Endothelial cell (in vitro differentiated cells): ENCODE data around the gene MAT2A. TPM values are rescaled to one million over a fixed set of nuclear protein-coding genes. Genes with fewer than 3 reads are reported as not detected.
"Not testable (repeated sequence)": the region's sequence is repeated elsewhere in the genome, so short reads cannot be mapped to it uniquely, and the experiment has no call there.

Source experiments
- DNase-seq: peaks from one replicate; pipeline ENCODE4 v3.0.0; 2021; ENCODE audit warnings: low spot score
- H3K27ac Mint-ChIP-seq: one replicate; pipeline ENCODE4 v1.8.0; 2021; ENCODE audit warnings: mixed read lengths, inconsistent platforms; ENCODE audit not compliant: unreplicated experiment
- H3K27me3 Mint-ChIP-seq: one replicate; pipeline ENCODE4 v1.8.0; 2021; ENCODE audit warnings: mild to moderate bottlenecking, moderate library complexity, mixed read lengths, inconsistent platforms; ENCODE audit not compliant: unreplicated experiment
- H3K36me3 Mint-ChIP-seq: one replicate; pipeline ENCODE4 v1.8.0; 2021; ENCODE audit warnings: mild to moderate bottlenecking, low read depth, mixed read lengths, inconsistent platforms; ENCODE audit not compliant: unreplicated experiment
- H3K4me1 Mint-ChIP-seq: one replicate; pipeline ENCODE4 v1.8.0; 2021; ENCODE audit warnings: mild to moderate bottlenecking, mixed read lengths, inconsistent platforms; ENCODE audit not compliant: unreplicated experiment
- H3K4me3 Mint-ChIP-seq: one replicate; pipeline ENCODE4 v1.8.0; 2021; ENCODE audit warnings: mild to moderate bottlenecking, mixed read lengths, inconsistent platforms; ENCODE audit not compliant: unreplicated experiment
- H3K9me3 Mint-ChIP-seq: one replicate; pipeline ENCODE4 v1.8.0; 2021; ENCODE audit warnings: mixed read lengths, inconsistent platforms; ENCODE audit not compliant: unreplicated experiment
- total RNA-seq: library from RNA; stranded (reverse); fragmentation: NEBNext Ultra II Directional; extraction: Animal tissue kit (Norgen Biotek cat#: 25700); gene quantifications from one replicate; pipeline ENCODE4 v1.2.1, GENCODE V29; 2021; ENCODE audit not compliant: unreplicated experiment
- TF ChIP-seq, protein P1 (sequence below): fragments of 200-600 bp; sonication (generic); IDR thresholded peaks from one replicate; pipeline ENCODE4 v1.5.0; 2021; ENCODE audit warnings: antibody characterized with exemption; ENCODE audit not compliant: unreplicated experiment

MAT2A gene
- total RNA-seq, 1 donor from 2014 or later = 151 TPM

DNA sequence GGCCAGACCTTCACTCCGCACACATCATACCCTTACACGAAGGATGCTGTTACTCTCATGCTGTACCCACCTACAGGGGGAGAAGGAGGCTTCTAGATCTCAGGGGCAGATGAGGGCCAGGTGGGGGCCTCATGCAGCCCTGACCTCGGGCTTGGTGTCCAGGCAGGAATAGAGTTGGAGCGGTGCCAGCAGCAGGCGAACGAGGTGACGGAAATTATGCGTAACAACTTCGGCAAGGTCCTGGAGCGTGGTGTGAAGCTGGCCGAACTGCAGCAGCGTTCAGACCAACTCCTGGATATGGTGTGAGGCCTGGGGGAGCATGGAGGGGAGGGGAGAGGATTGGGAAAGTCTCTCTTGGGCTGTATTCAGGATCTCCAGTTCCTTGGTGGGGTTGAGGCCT lies 52.6 kb downstream of the MAT2A start:
- Mint-ChIP-seq H3K9me3 (no peaks in the 10 kb centered on the region), H3K27me3 (peaks cover 23% of the 10 kb centered on the region), H3K4me3 (peak overlapping the region; percentile 67), H3K4me1 (peaks cover 85% of the 10 kb centered on the region), H3K36me3 (peaks cover 47% of the 10 kb centered on the region), H3K27ac (peak overlapping the region; percentile 100)
- TF ChIP-seq, protein P1, sequence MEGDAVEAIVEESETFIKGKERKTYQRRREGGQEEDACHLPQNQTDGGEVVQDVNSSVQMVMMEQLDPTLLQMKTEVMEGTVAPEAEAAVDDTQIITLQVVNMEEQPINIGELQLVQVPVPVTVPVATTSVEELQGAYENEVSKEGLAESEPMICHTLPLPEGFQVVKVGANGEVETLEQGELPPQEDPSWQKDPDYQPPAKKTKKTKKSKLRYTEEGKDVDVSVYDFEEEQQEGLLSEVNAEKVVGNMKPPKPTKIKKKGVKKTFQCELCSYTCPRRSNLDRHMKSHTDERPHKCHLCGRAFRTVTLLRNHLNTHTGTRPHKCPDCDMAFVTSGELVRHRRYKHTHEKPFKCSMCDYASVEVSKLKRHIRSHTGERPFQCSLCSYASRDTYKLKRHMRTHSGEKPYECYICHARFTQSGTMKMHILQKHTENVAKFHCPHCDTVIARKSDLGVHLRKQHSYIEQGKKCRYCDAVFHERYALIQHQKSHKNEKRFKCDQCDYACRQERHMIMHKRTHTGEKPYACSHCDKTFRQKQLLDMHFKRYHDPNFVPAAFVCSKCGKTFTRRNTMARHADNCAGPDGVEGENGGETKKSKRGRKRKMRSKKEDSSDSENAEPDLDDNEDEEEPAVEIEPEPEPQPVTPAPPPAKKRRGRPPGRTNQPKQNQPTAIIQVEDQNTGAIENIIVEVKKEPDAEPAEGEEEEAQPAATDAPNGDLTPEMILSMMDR = no peak
- no peak for DNase-seq

DNA sequence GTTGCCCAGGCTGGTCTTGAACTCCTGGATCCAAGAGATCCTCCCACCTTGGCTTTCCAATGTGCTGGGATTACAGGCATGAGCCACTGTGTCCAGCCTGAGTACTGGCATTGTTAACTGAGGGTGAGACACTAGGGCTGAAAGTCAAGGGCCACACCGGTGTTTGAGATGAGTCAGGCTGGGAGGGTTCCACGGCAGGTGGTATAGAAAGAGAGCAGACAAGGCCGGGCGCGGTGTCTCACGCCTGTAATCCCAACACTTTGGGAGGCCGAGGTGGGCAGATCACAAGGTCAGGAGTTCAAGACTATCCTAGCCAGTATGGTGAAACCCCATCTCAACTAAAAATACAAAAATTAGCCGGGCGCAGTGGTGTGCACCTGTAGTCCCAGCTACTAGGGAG lies 53.3 kb downstream of the MAT2A start:
- Mint-ChIP-seq H3K36me3 (peaks cover 47% of the 10 kb centered on the region), H3K27me3 (peaks cover 28% of the 10 kb centered on the region), H3K27ac (peak overlapping the region; percentile 81), H3K4me1 (peaks cover 88% of the 10 kb centered on the region)
- not testable (repeated sequence) for H3K4me3 Mint-ChIP-seq, DNase-seq, H3K9me3 Mint-ChIP-seq

DNA sequence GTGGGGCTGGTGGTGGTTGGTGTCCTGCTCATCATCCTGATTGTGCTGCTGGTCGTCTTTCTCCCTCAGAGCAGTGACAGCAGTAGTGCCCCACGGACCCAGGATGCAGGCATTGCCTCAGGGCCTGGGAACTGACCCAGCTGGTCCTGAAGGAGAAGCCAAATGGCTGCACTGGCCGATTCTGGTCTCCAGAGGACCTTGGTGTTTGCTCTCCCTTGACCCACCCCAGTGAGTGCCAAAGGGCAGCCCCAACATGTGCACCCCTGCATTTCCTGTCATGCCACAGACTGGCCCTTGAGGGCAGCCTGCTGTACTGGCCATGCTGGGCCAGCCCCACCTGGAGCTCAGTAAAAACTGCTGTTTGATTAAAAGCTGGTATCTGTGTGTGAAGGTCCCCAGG lies 54.1 kb downstream of the MAT2A start:
- peaks cover 47% of the 10 kb centered on the region for H3K36me3 Mint-ChIP-seq
- H3K27me3 Mint-ChIP-seq = peaks cover 25% of the 10 kb centered on the region
- no peak overlapping the region for H3K27ac Mint-ChIP-seq
- peak overlapping the region; percentile 51 for H3K4me3 Mint-ChIP-seq
- TF ChIP-seq, protein P1 = no peak
- peaks cover 81% of the 10 kb centered on the region for H3K4me1 Mint-ChIP-seq
- no peaks in the 10 kb centered on the region for H3K9me3 Mint-ChIP-seq
- DNase-seq = no peak

Other genes starting within 250 kb of the MAT2A start
- gene TGOLN2, start 211.2 kb upstream of the MAT2A start, total RNA-seq = 83.1 TPM
- 37.0 TPM for gene RETSAT, start 184.6 kb upstream of the MAT2A start, total RNA-seq
- gene ELMOD3, start 184.4 kb upstream of the MAT2A start, total RNA-seq = 15.9 TPM
- gene CAPG, start 128.8 kb upstream of the MAT2A start, total RNA-seq = 76.4 TPM
- gene SH2D6, start 120.5 kb upstream of the MAT2A start, total RNA-seq = 0.33 TPM
- gene GGCX, start 22.3 kb downstream of the MAT2A start, total RNA-seq = 145 TPM
- gene VAMP8, start 38.4 kb downstream of the MAT2A start, total RNA-seq = 225 TPM
- gene VAMP5, start 45.3 kb downstream of the MAT2A start, total RNA-seq = 296 TPM
- gene RNF181, start 56.6 kb downstream of the MAT2A start, total RNA-seq = 155 TPM
- gene TMEM150A, start 63.5 kb downstream of the MAT2A start, total RNA-seq = 42.4 TPM
- 47.5 TPM for gene C2orf68, start 72.9 kb downstream of the MAT2A start, total RNA-seq
- 64.0 TPM for gene USP39, start 77.0 kb downstream of the MAT2A start, total RNA-seq
- gene SFTPB, start 129.0 kb downstream of the MAT2A start, total RNA-seq = not detected
- not detected for gene GNLY, start 155.2 kb downstream of the MAT2A start, total RNA-seq
- gene ATOH8, start 214.8 kb downstream of the MAT2A start, total RNA-seq = 1.8 TPM